Germinal center (tissue), 1 donor: ENCODE measurements around the gene MYL11.

Experiments
- DNase-seq: peaks from one replicate; pipeline ENCODE4 v3.0.0; 2012; ENCODE audit warnings: mixed read lengths, low spot score

Gene MYL11

DNA sequence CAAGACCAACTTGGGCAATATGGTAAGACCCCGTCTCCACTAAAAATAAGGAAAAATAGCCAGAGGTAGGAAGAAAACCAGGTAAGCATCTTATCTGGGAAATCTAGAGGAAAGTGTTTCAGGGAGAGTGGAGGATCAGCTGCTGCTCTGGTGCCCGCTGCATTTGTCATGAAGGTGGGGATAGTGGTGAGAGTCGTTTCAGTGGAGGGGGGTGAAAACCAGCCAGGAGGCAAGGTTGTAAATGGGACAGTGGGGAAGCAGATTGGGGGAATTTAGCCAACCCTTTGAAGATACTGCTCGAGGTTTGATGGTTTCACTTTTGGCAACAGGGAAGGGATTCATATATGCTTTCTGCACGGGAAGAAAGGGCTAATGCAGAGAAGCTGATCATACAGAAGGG lies 46.4 kb downstream of the MYL11 start:
- no peak for DNase-seq
